ENCODE data around the gene LRRC1. TPM values are rescaled to one million over a fixed set of nuclear protein-coding genes. Genes with fewer than 3 reads are reported as not detected.
"Not testable (repeated sequence)": the region's sequence is repeated elsewhere in the genome, so short reads cannot be mapped to it uniquely, and the experiment has no call there.

LRRC1 gene
- total RNA-seq, 1 donor from 2014 or later: 18.4 TPM

DNA sequence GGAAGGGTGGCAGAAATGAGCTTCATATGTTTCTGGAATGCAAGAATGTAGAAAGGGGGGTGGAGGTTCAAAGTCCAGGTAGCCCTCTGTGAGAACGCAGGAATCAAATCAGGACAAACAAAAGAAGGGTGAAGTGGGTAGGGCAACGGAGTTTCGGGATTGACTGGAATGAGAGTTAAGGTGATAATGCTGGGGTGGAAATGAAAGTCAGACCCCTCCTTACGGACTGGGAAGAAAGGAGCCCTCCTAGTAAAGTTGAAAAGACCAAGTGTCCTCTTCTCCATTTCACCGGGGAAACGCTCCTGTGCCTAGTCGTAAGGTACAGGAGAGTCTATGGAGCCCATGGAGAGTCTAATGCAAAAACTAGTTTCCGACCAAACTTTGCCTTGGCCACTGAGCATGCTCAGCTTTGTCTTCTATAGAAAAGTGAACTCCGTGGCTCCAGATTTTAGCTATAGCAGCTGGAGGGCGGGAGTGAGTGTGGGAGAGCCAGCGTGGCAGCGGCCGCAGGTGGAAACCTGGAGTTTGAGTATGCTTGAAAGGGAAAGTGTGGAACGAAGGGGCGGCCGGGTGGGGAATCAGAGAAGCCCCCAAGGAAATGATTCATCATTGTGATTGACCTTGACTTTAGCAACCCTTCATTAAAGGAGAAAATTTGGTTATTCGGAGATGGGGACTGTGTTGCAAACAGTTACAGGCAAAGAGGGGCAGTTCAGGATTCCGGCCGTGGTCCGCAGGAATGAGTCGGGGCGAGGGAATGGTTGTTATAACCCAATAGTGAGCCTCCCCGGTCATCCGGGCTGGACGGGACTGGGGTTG lies 1.3 kb upstream of the LRRC1 start:
- peak; percentile 40 for DNase-seq

DNA sequence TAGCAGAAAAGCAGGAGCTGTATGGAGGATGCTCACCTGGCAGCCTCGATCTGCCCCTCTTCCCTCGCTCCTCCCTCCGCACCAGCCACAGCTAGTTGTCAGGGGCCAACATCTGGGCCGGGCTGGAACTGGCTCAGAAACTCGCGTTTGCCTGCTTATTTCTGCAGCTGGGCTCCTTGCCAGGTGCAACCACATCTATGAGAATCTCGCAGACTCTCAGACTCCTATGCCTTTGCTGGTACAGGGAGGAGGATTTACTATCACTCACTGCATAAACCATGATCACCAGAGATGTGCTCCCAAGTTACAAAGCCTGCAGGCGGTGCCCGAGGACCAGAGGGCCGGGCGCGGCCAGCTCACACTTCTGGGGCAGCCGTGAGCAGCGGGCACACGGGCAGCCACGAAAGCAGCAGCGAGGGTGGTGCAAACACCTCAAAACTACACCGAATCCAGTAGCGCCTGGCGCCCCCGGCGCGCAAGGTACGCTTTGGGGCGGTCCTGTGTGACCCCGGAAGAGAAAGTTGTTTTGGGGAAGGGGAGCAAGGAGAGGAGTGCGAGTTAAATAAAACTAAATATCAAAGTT lies 577 bp upstream of the LRRC1 start:
- peak; percentile 80 for DNase-seq

DNA sequence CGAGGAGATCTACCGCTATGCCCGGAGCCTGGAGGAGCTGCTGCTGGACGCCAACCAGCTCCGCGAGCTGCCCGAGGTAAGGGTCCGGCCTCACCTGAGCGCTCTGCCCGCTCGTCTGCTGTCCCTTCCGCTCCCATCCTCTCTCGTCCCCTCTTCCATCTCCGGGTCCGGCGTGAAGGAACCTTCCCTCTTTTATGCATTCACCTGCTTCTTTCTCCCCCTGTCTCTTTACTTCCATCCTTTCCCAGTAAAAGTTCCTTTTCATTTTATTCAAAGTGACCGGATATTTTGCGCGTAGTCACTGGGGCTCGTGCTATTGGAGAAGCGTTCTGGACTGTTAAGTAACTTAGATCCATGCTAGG lies 516 bp downstream of the LRRC1 start:
- DNase-seq: no peak

DNA sequence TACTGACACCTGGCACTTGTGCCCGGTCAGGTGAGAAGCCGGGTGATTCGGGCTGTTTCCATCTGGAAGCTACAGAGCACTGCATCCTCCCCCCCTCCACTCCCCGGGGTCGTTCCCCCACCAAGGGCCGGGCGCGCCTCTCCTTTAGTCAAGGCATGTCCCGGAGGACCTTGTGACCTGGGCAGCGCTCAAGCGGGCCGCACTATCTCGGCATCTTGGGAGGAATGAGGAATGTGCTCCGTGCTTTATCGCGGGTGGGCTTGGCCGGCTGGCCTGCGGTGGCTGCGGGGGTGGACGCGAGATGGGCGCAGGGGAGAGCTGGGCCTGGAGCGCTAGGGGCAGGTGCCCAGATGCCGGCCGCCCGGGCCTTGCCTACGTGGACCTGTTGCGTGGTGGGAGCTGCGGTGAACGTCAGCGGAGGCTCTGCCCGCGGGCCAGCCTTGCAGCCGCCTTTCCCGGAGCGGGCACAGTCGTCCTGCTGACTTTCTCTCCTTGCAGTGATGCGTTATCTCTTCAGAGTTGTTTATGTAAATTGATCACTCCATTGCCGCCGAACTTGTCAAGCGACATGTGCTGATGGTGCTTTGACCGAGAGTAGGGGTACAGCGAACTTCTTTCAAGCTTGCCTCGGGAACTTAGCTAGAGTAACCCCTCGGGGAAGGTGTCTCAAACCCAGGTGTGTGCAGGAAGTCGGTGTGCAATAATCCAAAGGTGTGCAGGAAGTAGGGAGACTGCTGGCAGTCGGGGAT lies 1.1 kb downstream of the LRRC1 start:
- DNase-seq: no peak

DNA sequence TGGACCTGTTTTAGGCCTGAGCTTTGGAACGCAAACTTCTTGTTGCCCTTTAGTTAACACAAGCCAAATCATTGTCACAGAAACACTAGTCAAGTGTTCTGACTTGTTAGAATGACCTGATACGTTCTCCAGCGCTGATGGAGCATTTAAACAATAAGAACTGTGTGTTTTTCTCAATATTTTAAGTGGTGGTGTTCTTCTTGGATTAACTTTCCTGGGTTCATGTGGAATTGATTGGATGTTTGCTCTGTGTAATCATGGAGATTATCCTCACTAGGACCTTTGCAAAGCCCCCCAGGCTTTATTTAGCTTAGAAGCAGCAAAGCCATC lies 1.6 kb downstream of the LRRC1 start:
- no peak for DNase-seq

DNA sequence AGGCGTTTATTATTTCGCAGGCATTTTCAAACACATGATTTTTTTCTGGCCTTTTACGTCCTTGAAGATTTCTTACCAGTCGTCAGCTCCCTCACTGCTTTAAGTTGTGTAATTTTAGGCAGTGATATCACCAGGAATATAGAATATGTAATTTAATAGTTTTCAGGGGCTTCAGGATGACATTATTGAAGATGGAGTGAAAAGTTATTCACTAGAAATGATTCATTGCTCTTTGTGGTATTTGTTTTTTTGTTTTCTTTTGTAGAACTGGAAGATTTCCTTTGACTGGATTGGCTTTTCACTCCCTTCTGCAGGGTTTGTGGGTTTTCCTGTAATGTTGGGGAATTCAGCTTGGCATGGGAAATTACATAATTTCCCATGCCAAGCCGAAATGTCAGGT lies 2.0 kb downstream of the LRRC1 start:
- no peak for DNase-seq

DNA sequence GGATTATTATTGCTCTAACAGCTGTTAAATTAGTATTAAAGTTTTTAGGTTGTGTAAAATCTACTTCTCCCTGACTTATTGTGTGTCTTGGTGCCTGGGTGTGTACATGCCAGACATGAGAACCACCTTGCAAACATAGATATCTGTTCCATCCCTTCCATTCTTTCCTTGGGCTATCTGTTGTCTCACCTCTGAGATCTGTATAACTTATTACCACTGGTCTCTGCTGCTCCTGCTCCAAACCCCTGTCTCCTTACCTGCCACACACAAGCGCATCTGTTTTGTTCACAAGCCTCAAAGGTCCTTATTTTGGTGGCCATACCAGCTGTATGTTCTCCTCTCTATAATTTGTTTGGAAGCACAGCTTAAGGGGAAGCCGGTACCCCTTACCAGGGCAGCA lies 2.5 kb downstream of the LRRC1 start:
- no peak for DNase-seq

DNA sequence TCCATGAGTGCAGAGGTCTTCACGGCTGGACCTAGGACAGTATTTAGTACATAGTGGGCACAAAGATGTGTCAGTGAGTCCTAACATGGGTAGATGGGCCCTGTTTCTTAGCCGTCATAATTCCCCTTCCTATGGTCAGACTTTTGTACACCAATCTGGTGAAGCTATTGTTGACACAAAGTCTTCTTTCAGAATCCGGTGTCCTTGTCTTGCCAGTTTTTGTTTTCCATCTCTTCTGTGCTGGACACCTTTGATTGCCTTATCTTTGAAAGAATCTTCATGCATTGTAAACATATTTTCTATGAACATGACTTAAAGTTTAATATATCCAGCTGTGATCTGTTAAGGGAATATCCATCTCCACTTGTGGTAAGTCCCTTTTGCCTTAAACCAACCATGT lies 4.5 kb downstream of the LRRC1 start:
- no peak for DNase-seq

DNA sequence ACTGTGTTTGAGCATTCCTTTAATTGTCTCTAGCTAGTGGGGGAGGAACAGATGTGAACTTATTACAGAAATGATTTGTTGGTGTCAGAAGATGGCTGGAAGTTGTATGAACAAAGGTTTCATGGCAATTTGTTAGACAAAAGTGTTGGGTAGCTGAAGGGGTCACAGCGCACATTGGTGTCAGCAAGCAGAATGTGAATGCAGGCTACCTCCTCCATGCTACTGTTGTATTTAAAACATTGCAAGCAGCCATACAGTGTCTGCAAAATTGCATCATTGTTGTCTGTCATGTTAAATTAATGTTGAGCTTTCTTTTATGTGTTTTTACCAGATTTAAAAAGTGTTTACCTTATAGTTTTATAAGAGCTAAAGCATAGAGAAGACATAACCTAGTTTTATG lies 6.2 kb downstream of the LRRC1 start:
- DNase-seq: no peak

DNA sequence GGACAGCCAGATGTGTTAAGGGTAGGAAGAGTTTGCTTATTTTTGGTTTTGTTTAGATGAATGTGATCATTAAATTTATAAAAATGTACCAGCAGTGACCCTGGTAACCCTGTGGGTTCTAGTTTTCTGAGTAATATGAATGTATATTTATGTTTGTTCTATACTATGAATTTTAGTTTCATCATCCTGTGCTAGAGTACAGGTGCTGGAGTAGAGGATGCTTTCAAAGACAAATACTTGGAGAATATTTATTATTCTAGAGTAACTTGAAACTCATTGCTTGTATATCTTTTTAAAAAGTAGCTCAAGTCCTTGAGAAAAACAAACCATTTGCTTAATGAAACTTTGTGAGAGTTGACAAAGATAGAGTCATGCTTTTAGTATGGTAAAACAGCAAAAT lies 7.8 kb downstream of the LRRC1 start:
- DNase-seq: no peak

DNA sequence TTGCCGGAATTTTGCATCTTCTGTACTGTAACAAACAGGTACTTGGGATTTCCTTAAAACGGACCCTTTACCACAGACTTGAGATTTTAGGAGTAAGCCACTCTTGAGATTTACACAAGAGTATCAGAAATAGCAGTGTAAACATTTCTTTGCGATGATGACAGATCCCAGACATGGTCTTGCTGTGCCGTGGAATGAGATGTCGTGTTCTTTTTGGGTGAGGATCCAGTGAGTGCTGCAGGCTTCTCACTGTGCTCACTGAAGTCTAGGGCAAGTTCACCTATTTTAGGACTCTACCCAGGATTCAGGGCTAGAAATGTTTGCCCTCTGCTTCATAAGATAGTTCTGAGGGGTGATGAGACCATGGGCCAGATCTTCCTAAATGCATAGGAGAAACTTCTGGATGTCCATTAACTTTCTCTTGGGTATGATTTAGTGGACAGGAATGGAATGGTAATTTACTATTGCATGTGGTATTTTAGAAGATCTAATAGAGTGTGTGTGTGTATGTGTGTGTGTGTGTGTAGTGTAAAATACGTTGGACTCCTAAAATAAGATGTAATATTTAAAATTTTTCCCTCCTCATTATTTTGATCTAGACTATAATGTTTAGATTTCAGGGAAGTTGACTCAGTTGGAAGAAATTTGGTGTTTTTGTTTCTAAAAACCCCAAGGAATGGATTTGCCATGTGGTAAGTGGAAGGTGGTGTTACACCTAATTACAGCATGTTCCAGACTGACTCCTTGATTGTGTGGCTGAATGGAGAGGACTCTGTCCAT lies 8.5 kb downstream of the LRRC1 start:
- no peak for DNase-seq

DNA sequence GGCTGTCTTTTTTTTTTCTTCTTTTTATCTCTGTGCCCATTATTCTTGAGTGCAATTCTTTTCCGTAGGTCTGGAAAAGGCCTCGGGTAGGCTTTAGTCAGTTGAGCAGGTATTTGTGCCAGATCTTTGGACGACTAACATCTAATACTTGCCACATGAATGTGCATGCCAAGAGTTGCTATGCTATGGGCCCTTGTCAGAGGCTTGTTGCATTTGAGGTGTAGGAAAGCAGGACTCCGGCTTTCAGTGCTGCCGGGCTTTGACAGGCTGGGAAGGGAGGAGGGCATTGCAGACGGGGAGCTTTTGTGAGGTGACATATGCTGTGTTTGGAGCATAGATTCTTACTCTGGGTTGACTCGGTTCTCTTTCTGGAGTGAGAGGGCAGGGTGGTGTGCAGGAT lies 10.2 kb downstream of the LRRC1 start:
- no peak for DNase-seq

DNA sequence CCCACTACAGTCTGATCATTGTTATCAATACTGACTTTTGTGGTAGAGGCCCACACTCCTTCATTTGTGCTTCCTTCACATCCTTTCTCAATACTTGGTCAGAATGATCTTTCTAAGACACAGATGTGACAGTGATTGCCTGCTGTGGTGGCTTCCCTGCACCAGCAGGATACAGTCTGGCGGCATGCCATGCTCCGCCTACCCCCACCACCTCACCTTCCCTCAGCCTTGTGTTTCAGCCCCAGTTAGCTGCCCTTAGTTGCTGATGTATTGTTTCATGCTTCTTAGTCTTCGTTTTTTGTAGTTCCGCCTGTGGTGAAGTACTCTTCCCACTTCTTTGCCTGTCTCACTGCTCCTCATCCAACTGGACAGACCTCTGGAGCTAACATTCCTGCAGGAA lies 10.9 kb downstream of the LRRC1 start:
- DNase-seq: no peak

DNA sequence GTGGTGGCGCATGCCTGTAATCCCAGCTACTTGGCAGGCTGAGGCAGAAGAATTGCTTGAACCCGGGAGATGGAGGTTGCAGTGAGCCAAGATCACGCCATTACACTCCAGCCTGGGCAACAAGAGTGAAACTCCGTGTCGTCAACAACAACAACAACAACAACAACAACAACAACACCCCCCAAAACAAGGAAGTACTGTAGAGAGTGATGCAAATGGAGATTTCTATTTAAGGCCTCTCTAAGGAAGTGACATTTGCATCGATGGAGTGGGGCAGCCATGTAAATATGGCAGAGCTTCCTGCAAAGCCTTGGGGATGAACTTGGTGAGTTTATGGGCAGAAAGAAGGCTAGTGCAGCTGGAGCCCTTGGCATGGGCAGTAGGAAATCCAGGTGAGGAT lies 12.8 kb downstream of the LRRC1 start:
- DNase-seq: not testable (repeated sequence)

DNA sequence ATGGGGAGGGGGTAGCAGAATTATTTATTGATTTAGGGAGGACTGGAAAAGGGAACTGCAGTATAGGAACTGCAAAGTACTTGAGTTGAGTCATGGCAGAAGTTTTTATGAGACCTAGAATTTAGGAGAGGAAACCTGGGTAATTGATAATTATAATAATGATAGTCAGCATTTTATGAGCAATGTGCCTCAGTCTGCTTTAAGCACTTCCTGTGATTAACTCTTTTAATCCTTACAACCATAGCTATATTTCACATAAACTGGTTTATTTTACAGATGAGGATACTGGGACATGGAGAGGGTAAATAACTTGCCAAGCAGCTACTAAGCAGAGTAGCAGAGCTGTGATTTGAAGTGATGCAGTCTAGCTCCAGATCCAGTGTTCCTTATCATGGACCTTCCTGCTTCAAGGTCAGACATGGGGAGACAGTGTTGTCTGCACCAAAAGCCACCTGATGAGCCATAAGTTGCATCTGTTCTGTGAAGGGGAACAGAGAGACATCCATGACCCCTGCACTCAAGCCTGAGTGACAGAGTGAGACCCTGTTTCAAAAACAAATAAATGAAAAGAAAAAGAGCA lies 13.6 kb downstream of the LRRC1 start:
- DNase-seq: no peak

DNA sequence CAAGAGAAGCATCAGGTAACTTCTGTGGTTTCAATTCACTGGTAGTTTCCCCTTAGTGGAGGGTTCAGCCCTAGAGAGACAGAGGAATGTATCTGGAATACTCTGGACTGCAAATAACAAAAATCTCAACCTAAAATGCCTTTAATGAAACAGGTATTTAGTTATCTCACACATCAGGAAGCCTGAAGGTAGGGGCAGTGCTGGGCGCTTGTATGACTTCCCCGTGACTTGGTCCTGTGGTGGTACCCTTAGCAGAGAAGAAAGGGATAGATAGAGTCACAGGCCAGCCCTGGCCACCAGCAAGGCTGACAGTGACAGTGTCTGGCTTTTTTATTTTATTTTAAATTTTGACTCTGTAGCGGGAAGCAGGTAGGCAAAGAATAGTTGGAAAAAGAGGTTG lies 14.9 kb downstream of the LRRC1 start:
- DNase-seq: no peak

DNA sequence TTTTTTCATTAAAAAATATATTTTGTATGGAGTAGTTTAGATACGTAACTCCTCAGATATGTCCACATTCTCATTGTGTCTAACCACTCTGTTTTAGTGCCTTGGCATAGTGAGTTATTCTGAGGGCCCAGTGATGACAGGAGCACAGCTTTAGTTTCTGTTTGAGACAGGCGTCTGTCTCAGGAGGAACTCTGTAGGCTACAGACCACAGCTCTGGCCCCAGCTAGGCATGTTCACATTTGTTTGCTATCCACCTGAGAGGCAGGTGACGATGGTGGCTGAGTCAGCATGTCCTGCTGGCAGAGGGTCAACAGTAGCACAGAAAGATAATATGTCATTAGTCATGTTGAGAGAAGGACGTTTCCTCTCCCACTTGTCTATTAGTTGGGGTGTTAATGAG lies 16.3 kb downstream of the LRRC1 start:
- DNase-seq: peak; percentile 72

DNA sequence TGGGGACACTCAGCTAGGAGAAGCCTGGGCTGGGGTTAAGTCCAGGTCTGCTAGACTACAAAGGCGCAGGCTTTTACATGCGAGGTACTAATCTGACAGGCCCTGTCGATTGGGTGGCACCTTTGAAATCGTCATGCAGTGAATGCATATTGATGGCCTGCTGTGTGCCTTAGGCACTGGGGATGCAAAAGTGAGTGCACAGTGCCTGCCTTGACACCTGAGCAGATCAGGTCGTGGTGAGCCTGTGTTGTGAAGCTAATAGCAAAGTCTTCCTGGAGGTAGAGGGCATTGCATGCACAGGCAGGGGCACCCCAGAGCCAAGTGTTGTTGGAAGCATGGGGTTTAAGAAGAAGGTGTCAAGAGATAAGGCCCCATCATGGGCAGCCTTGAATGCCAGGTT lies 16.9 kb downstream of the LRRC1 start:
- DNase-seq: no peak

DNA sequence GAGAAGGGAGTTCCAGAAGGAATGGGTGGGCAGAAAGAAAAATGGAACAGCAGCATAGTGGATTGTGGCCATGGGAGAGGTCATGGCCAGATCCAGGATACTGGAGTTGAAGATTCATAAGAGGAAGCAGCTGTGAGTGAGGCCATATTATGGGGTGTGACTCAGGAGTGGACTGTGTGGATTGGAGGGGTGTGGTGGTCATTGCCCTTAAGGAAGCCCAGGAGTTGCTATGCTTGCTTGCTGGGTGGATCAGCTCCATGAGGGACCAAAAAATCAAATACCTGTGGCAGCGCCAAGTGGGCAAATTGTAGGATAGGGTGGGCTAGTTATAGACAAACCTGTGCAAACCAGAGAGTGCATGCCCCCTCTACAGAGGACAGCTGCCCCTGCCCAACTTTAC lies 18.3 kb downstream of the LRRC1 start:
- DNase-seq: no peak

DNA sequence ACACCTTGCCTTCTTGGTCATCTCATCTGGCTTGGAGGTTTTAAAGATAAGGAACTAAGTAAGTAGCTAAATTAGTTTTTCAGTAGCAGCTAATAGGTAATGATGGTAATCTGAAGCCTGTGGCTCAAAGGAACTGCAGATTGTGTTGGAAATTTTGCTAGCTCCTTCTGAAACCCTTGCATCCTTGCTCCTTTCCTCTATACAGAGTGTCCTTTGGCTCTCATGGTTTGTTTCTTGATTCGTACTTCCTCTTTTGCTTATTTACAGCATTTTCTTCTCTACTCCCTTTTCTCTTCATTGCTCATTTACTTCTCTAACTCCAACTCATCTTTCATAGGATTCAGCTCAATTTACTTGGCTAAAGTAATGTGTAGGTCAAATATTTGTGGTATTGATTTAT lies 19.0 kb downstream of the LRRC1 start:
- DNase-seq: no peak

DNA sequence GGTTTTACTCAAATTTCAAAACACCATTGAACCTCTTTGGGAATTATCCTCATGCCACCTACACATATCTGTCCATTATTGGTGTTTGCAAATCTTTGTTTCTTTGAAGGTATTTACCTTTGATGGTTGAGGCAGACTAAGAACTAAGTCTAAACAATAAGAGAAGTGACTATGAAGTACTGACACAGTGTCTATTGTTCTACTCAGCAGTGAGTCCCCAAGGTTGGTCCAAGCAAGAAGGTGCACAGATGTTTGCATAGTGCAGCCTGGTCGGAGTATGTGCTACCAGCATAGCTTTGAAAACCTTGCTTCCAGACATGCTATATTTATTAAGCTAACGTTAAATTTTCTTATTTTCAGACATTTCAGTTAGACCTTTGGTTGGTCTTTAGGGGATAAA lies 19.5 kb downstream of the LRRC1 start:
- no peak for DNase-seq

DNA sequence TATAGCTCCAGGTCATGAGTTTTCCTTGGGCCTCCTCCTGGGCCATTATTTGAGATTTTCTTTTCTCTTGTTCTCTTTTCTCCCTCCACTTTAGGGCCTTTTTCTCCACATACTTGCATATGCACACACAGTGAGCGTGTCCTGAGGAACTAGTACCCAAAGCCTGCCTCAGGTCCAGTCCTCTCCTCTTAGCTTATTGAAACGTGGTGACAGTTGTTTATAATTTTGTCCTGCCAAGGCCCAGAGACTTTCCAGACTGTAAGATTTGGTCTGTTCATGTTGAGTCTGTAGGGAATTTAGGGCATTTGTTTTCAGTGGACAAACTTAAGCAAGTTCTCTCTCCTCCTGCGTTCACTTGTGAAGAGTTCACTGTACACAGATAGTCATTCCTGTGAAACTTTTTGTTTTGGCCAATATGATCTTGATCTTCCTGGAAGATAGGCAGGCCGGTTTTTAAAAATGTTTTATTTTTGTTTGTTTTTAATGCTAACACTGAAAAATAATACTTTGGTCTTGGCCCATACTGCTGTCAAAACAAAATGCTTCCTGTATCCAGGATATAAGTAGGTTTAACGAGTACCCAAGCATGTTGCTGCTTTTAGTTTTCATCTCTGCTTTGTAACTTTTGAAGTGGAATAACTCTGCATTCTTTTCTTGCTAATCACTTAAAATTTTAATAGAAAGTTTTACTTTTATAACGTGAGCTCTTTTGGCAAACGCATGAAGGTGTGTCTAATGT lies 20.7 kb downstream of the LRRC1 start:
- no peak for DNase-seq

Data from skin of body (tissue), 2 donors.